ENCODE results near the gene BMP7. TPM values are rescaled to one million over a fixed set of nuclear protein-coding genes. Genes with fewer than 3 reads are reported as not detected.

The BMP7 gene
- total RNA-seq, 1 experiment from 2014 or later = 0.13 TPM

GRCh38 chr20:57165427-57166004 is 100.9 kb downstream of the BMP7 start:
- H3K27ac ChIP-seq = no peak overlapping the region
- ChIA-PET POLR2A (ENCODE audit: unreplicated experiment) (no interaction called here), CTCF (no interaction called here)
- no peaks in the 10 kb centered on the region for H3K9me3 ChIP-seq (ENCODE audit: insufficient read depth, low read depth)
- no peak overlapping the region for H3K4me3 ChIP-seq
- H3K27me3 ChIP-seq (ENCODE audit: insufficient read depth, low read depth) = peaks cover 67% of the 10 kb centered on the region
- H3K4me1 ChIP-seq (replicated peaks; ENCODE audit: insufficient read depth) = no peaks in the 10 kb centered on the region
- H3K9me2 ChIP-seq (ENCODE audit: insufficient read depth) = no peaks in the 10 kb centered on the region
- H3K4me2 ChIP-seq = no peak overlapping the region
- H2AFZ ChIP-seq = no peak overlapping the region
- H3K79me2 ChIP-seq (ENCODE audit: low read depth) = no peaks in the 10 kb centered on the region
- H3F3A ChIP-seq (ENCODE audit: insufficient read depth, low read depth) = no peaks in the 10 kb centered on the region
- H4K20me1 ChIP-seq (ENCODE audit: insufficient read depth) = no peaks in the 10 kb centered on the region
- H3K36me3 ChIP-seq (ENCODE audit: low read depth) = no peaks in the 10 kb centered on the region
- no TSS peak for BruUV-seq (replicated peaks)
- DNase-seq = no peak
- TF ChIP-seq, protein P1, sequence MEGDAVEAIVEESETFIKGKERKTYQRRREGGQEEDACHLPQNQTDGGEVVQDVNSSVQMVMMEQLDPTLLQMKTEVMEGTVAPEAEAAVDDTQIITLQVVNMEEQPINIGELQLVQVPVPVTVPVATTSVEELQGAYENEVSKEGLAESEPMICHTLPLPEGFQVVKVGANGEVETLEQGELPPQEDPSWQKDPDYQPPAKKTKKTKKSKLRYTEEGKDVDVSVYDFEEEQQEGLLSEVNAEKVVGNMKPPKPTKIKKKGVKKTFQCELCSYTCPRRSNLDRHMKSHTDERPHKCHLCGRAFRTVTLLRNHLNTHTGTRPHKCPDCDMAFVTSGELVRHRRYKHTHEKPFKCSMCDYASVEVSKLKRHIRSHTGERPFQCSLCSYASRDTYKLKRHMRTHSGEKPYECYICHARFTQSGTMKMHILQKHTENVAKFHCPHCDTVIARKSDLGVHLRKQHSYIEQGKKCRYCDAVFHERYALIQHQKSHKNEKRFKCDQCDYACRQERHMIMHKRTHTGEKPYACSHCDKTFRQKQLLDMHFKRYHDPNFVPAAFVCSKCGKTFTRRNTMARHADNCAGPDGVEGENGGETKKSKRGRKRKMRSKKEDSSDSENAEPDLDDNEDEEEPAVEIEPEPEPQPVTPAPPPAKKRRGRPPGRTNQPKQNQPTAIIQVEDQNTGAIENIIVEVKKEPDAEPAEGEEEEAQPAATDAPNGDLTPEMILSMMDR (conservative IDR thresholded peaks at IDR 0.05) = no peak
- TF ChIP-seq EZH2 (IDR thresholded peaks at IDR 0.05; ENCODE audit: low read depth) = no peak
- intact Hi-C loops (cut with micrococcal nuclease; ENCODE audit: unreplicated experiment) = no loop called here

DNA sequence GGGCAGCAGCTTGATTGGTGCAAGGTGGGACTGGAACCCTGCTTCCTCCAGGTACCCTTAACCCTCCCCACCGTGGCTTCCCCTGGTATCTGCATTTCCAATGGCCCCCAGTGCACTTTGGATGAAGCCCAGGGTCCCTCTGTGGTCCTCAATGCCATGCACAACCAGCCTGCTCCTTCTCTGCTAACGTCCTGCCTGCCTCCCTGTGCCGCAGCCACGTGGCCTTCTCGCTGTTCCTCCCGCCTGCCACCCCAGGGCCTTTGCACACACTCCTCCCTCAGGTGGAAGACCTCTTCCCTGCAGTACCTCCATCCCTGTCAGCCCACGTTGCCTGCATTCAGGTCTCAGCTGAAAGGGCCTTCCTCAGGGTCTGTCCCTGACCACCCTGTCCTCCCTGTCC is 101.6 kb downstream of the BMP7 start:
- Histone ChIP-seq H3K4me3 (no peak overlapping the region), H3K9me3 (ENCODE audit: insufficient read depth, low read depth) (no peaks in the 10 kb centered on the region), H3K27ac (no peak overlapping the region), H4K20me1 (ENCODE audit: insufficient read depth) (no peaks in the 10 kb centered on the region), H2AFZ (no peak overlapping the region), H3K79me2 (ENCODE audit: low read depth) (no peaks in the 10 kb centered on the region), H3K27me3 (ENCODE audit: insufficient read depth, low read depth) (peaks cover 69% of the 10 kb centered on the region), H3K36me3 (ENCODE audit: low read depth) (no peaks in the 10 kb centered on the region), H3K9me2 (ENCODE audit: insufficient read depth) (no peaks in the 10 kb centered on the region), H3F3A (ENCODE audit: insufficient read depth, low read depth) (no peaks in the 10 kb centered on the region), H3K4me2 (no peak overlapping the region), H3K4me1 (replicated peaks; ENCODE audit: insufficient read depth) (no peaks in the 10 kb centered on the region)
- no TSS peak for BruUV-seq (replicated peaks)
- intact Hi-C loops (cut with micrococcal nuclease; ENCODE audit: unreplicated experiment) = no loop called here
- no peak for DNase-seq
- TF ChIP-seq, protein P1 (conservative IDR thresholded peaks at IDR 0.05) = no peak
- no peak for TF ChIP-seq EZH2 (IDR thresholded peaks at IDR 0.05; ENCODE audit: low read depth)
- CTCF ChIA-PET = no interaction called here
- POLR2A ChIA-PET (ENCODE audit: unreplicated experiment) = no interaction called here

DNA sequence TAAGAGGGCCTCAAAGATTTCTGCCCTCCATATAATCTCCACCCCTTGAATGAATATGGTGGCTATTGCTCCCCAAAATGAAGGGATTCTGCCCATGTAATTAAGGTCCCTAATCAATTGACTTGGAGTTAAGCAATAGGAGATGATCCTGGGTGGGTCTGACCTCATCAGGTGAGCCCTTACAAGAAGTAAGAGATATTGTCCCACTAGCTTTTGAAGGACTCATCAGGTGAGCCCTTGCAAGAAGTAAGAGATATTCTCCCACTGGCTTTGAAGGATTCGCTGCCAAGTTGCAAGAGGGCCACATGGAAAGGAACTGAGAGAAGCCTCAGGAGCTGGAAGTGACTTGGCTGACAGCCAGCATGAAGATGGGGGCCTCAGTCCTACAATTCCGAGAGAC is 103.4 kb downstream of the BMP7 start:
- H3K27ac ChIP-seq = no peak overlapping the region
- no peaks in the 10 kb centered on the region for H3K79me2 ChIP-seq (ENCODE audit: low read depth)
- H3K9me3 ChIP-seq (ENCODE audit: insufficient read depth, low read depth) = no peaks in the 10 kb centered on the region
- DNase-seq = no peak
- no peaks in the 10 kb centered on the region for H4K20me1 ChIP-seq (ENCODE audit: insufficient read depth)
- H3K4me3 ChIP-seq = no peak overlapping the region
- ChIA-PET CTCF (no interaction called here), POLR2A (ENCODE audit: unreplicated experiment) (no interaction called here)
- TF ChIP-seq, protein P1 (conservative IDR thresholded peaks at IDR 0.05) = no peak
- no peak for TF ChIP-seq EZH2 (IDR thresholded peaks at IDR 0.05; ENCODE audit: low read depth)
- peaks cover 66% of the 10 kb centered on the region for H3K27me3 ChIP-seq (ENCODE audit: insufficient read depth, low read depth)
- no peaks in the 10 kb centered on the region for H3K9me2 ChIP-seq (ENCODE audit: insufficient read depth)
- H3K4me1 ChIP-seq (replicated peaks; ENCODE audit: insufficient read depth) = no peaks in the 10 kb centered on the region
- intact Hi-C loops (cut with micrococcal nuclease; ENCODE audit: unreplicated experiment) = no loop called here
- no peak overlapping the region for H3K4me2 ChIP-seq
- H3K36me3 ChIP-seq (ENCODE audit: low read depth) = no peaks in the 10 kb centered on the region
- no peak overlapping the region for H2AFZ ChIP-seq
- BruUV-seq (replicated peaks) = no TSS peak
- H3F3A ChIP-seq (ENCODE audit: insufficient read depth, low read depth) = no peaks in the 10 kb centered on the region
